ENCODE data around the gene PIF1. TPM values are rescaled to one million over a fixed set of nuclear protein-coding genes. Genes with fewer than 3 reads are reported as not detected.
A peak's percentile ranks its signal among the peaks of the same experiment; 100 is the strongest.
"Not testable (repeated sequence)": the region's sequence is repeated elsewhere in the genome, so short reads cannot be mapped to it uniquely, and the experiment has no call there.

Gene PIF1
- total RNA-seq, 2 experiments from 2014 or later: 45.8 to 49.7 TPM

GRCh38 chr15:64798905-64799304 is 26.5 kb downstream of the PIF1 start:
- H3K27ac Mint-ChIP-seq; H3K9me3 Mint-ChIP-seq; H3K4me1 Mint-ChIP-seq; H3K27me3 Mint-ChIP-seq; H3K4me3 Mint-ChIP-seq; POLR2A ChIA-PET; DNase-seq; ATAC-seq (ENCODE audit: low read depth); H3K36me3 Mint-ChIP-seq: not testable (repeated sequence)

GRCh38 chr15:64795921-64796320 is 29.5 kb downstream of the PIF1 start:
- H3K36me3 Mint-ChIP-seq; H3K27ac Mint-ChIP-seq; H3K4me3 Mint-ChIP-seq; POLR2A ChIA-PET; ATAC-seq (ENCODE audit: low read depth); H3K27me3 Mint-ChIP-seq; H3K9me3 Mint-ChIP-seq; H3K4me1 Mint-ChIP-seq; DNase-seq: not testable (repeated sequence)

- DNase-seq; H3K27me3 Mint-ChIP-seq; POLR2A ChIA-PET; H3K4me1 Mint-ChIP-seq; H3K9me3 Mint-ChIP-seq; ATAC-seq (ENCODE audit: low read depth); H3K27ac Mint-ChIP-seq; H3K4me3 Mint-ChIP-seq; H3K36me3 Mint-ChIP-seq: not testable (repeated sequence)
These were observed 30.1 kb downstream of the PIF1 start for GRCh38 chr15:64795299-64795698.

DNA sequence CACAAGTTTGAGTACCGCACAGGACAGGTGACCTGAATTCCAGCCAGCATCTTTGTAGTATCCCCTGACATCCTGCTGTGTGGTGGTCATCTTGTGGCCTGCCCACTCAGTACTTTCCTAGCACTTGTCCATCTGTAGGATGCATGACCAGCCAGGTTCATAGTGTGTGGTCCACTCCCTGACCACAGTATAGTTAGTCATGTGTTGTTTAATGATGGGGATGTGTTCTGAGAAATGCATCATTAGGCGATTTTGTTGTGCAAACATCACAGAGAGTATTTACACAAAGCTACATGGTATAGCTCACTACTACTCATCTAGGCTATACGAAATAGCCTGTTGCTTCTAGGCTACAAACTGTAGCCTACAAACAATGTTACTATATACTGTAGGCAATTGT is 33.2 kb downstream of the PIF1 start:
- DNase-seq: no peak
- Mint-ChIP-seq H3K9me3 (no peaks in the 10 kb centered on the region), H3K27ac (no peak overlapping the region), H3K4me1 (no peaks in the 10 kb centered on the region), H3K36me3 (no peaks in the 10 kb centered on the region), H3K4me3 (no peak overlapping the region), H3K27me3 (peaks cover 2% of the 10 kb centered on the region)
- POLR2A ChIA-PET: no interaction called here
- no peak for ATAC-seq (ENCODE audit: low read depth)

GRCh38 chr15:64791401-64791800 is 34.0 kb downstream of the PIF1 start:
- H3K27ac Mint-ChIP-seq: no peak overlapping the region
- no peak overlapping the region for H3K4me3 Mint-ChIP-seq
- ATAC-seq (ENCODE audit: low read depth) (no peak), DNase-seq (no peak)
- no peaks in the 10 kb centered on the region for H3K36me3 Mint-ChIP-seq
- peaks cover 2% of the 10 kb centered on the region for H3K27me3 Mint-ChIP-seq
- H3K4me1 Mint-ChIP-seq: no peaks in the 10 kb centered on the region
- no peaks in the 10 kb centered on the region for H3K9me3 Mint-ChIP-seq
- POLR2A ChIA-PET: interaction anchor here (0.7 kb wide), 1 partner anchor 33 kb away, joined by 3 read pairs; no protein-coding TSS in a partner anchor

DNA sequence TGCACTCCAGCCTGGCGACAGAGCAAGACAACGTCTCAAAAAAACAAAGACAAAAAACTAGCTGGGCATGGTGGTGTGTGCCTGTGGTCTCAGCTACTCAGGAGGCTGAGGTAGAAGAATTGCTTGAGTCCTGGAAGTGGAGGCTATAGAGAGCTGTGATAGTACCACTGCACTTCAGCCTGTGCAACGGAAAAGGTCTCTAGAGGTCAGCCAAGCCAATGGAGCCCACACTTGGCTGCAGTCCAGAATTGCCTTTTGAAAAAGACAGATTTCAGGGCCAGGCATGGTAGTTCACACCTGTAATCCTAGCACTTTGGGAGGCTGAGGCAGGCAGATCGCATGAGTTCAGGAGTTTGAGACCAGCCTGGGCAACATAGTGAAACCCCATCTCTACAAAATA is 41.7 kb downstream of the PIF1 start:
- H3K27ac Mint-ChIP-seq: no peak overlapping the region
- peaks cover 36% of the 10 kb centered on the region for H3K27me3 Mint-ChIP-seq
- peaks cover 6% of the 10 kb centered on the region for H3K4me1 Mint-ChIP-seq
- POLR2A ChIA-PET: no interaction called here
- no peaks in the 10 kb centered on the region for H3K9me3 Mint-ChIP-seq
- no peaks in the 10 kb centered on the region for H3K36me3 Mint-ChIP-seq
- ATAC-seq (ENCODE audit: low read depth): no peak
- H3K4me3 Mint-ChIP-seq: no peak overlapping the region
- DNase-seq: no peak

GRCh38 chr15:64782751-64783150 is 42.7 kb downstream of the PIF1 start:
- peaks cover 6% of the 10 kb centered on the region for H3K4me1 Mint-ChIP-seq
- no peak overlapping the region for H3K4me3 Mint-ChIP-seq
- peaks cover 46% of the 10 kb centered on the region for H3K27me3 Mint-ChIP-seq

GRCh38 chr15:64781299-64781698 is 44.1 kb downstream of the PIF1 start:
- POLR2A ChIA-PET: no interaction called here
- Mint-ChIP-seq H3K4me3 (no peak overlapping the region), H3K9me3 (no peaks in the 10 kb centered on the region)

More at GRCh38 chr15:64782751-64783150, 42.7 kb downstream of the PIF1 start:
- DNase-seq: no peak
- Mint-ChIP-seq H3K9me3 (no peaks in the 10 kb centered on the region), H3K36me3 (no peaks in the 10 kb centered on the region), H3K27ac (no peak overlapping the region)
- ATAC-seq (ENCODE audit: low read depth): no peak
- POLR2A ChIA-PET: no interaction called here

GRCh38 chr15:64780600-64781156 is 44.8 kb downstream of the PIF1 start:
- no peak for ATAC-seq (ENCODE audit: low read depth)
- Mint-ChIP-seq H3K4me3 (no peak overlapping the region), H3K36me3 (no peaks in the 10 kb centered on the region), H3K9me3 (no peaks in the 10 kb centered on the region), H3K27ac (no peak overlapping the region), H3K4me1 (peaks cover 6% of the 10 kb centered on the region), H3K27me3 (peaks cover 66% of the 10 kb centered on the region)
- no peak for DNase-seq
- POLR2A ChIA-PET: no interaction called here

More at GRCh38 chr15:64781299-64781698, 44.1 kb downstream of the PIF1 start:
- Mint-ChIP-seq H3K36me3 (no peaks in the 10 kb centered on the region), H3K4me1 (peaks cover 6% of the 10 kb centered on the region), H3K27me3 (peaks cover 60% of the 10 kb centered on the region), H3K27ac (no peak overlapping the region)
- DNase-seq (no peak), ATAC-seq (ENCODE audit: low read depth) (no peak)

GRCh38 chr15:64779630-64780029 is 45.8 kb downstream of the PIF1 start:
- Mint-ChIP-seq H3K36me3 (no peaks in the 10 kb centered on the region), H3K4me3 (no peak overlapping the region), H3K9me3 (no peaks in the 10 kb centered on the region), H3K4me1 (peaks cover 6% of the 10 kb centered on the region), H3K27ac (no peak overlapping the region), H3K27me3 (peaks cover 59% of the 10 kb centered on the region)
- DNase-seq (no peak), ATAC-seq (ENCODE audit: low read depth) (no peak)
- POLR2A ChIA-PET: no interaction called here

- peaks cover 59% of the 10 kb centered on the region for H3K27me3 Mint-ChIP-seq
- H3K36me3 Mint-ChIP-seq: no peaks in the 10 kb centered on the region
- no peak overlapping the region for H3K4me3 Mint-ChIP-seq
- H3K27ac Mint-ChIP-seq: no peak overlapping the region
- no peak for DNase-seq
- no peak for ATAC-seq (ENCODE audit: low read depth)
- peaks cover 6% of the 10 kb centered on the region for H3K4me1 Mint-ChIP-seq
- POLR2A ChIA-PET: no interaction called here
- H3K9me3 Mint-ChIP-seq: no peaks in the 10 kb centered on the region
These were observed 46.4 kb downstream of the PIF1 start for GRCh38 chr15:64779024-64779423.

DNA sequence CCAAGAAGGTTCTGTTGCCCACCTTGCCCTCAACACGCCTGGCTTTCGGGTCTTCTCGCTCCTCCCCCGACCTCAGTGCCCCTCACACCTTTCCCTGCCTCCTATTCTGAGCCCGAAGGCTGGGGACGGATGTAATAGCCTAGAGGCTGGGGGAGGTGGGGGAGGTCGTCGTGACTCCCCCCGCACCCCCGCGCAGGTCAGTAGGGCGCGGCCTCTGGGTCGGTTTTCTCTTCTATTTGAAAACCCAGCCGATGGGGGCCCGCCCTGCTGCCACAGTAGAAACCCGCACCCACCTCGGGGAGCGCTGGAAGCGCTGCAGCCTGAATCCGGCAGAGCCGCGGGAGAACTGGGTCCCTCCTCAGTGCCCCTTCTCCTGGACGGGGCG is 49.1 kb downstream of the PIF1 start:
- H3K36me3 Mint-ChIP-seq: no peaks in the 10 kb centered on the region
- peaks cover 70% of the 10 kb centered on the region for H3K27me3 Mint-ChIP-seq
- no peak for ATAC-seq (ENCODE audit: low read depth)

GRCh38 chr15:64775551-64776401 is 49.7 kb downstream of the PIF1 start, which contains the start of gene RBPMS2:
Gene RBPMS2, minus strand, starts transcription at chr15:64775589. Its CDS starts 270 bp downstream, at chr15:64775319.
- peaks cover 74% of the 10 kb centered on the region for H3K27me3 Mint-ChIP-seq

More for the DNA sequence above, 49.1 kb downstream of the PIF1 start:
- no peaks in the 10 kb centered on the region for H3K4me1 Mint-ChIP-seq
- no peak overlapping the region for H3K4me3 Mint-ChIP-seq
- no peak for DNase-seq
- POLR2A ChIA-PET: interaction anchor here (0.5 kb wide), 1 partner anchor 510 kb away, joined by 3 read pairs; the partner anchor contains the start of gene PARP16
- H3K9me3 Mint-ChIP-seq: no peaks in the 10 kb centered on the region
- H3K27ac Mint-ChIP-seq: no peak overlapping the region

More at GRCh38 chr15:64775551-64776401, 49.7 kb downstream of the PIF1 start, which contains the start of gene RBPMS2:
- no peaks in the 10 kb centered on the region for H3K9me3 Mint-ChIP-seq
- POLR2A ChIA-PET: interaction anchor here (0.5 kb wide), 1 partner anchor 511 kb away, joined by 3 read pairs; the partner anchor contains the start of gene PARP16
- H3K4me1 Mint-ChIP-seq: no peaks in the 10 kb centered on the region
- H3K36me3 Mint-ChIP-seq: no peaks in the 10 kb centered on the region
- DNase-seq (no peak), ATAC-seq (ENCODE audit: low read depth) (no peak)
- H3K4me3 Mint-ChIP-seq: peak within 1 kb of the TSS; percentile 71
- H3K27ac Mint-ChIP-seq: no peak within 1 kb of the TSS

Data from activated naive CD8-positive, alpha-beta T cell treated with anti-CD3 and anti-CD28 coated beads, Interleukin-2, amount 10 ng/mL, durations not matched to agents 7 days and 5 days (primary cell).